ENCODE data around the gene ASAP3. TPM values are rescaled to one million over a fixed set of nuclear protein-coding genes. Genes with fewer than 3 reads are reported as not detected.

The ASAP3 gene
- polyA plus RNA-seq, 1 donor from 2014 or later, result 0.66 TPM

- no peaks in the 10 kb centered on the region for H3K9me3 Mint-ChIP-seq
- H3K4me1 Mint-ChIP-seq, result peaks cover 0 to 1% (median 0%) of the 10 kb centered on the region in 3 donors
- no peak overlapping the region for H3K27ac Mint-ChIP-seq
- H3K27me3 Mint-ChIP-seq, result peaks cover 2% of the 10 kb centered on the region
- no peak overlapping the region for H3K4me3 Mint-ChIP-seq
- no peaks in the 10 kb centered on the region for H3K36me3 Mint-ChIP-seq
Measured at GRCh38 chr1:23400324-23401114, 83.5 kb downstream of the ASAP3 start.

- Mint-ChIP-seq H3K27me3 (peaks cover 2% of the 10 kb centered on the region), H3K4me3 (no peak overlapping the region), H3K4me1 (peaks cover 0 to under 1% (median 0%) of the 10 kb centered on the region in 3 donors), H3K36me3 (no peaks in the 10 kb centered on the region), H3K9me3 (no peaks in the 10 kb centered on the region), H3K27ac (no peak overlapping the region)
Measured at GRCh38 chr1:23399229-23399628, 84.8 kb downstream of the ASAP3 start.

- no peak overlapping the region for H3K27ac Mint-ChIP-seq
- H3K27me3 Mint-ChIP-seq, result peaks cover 2% of the 10 kb centered on the region
- no peaks in the 10 kb centered on the region for H3K36me3 Mint-ChIP-seq
- H3K4me1 Mint-ChIP-seq, result no peaks in the 10 kb centered on the region
- no peak overlapping the region for H3K4me3 Mint-ChIP-seq
- no peaks in the 10 kb centered on the region for H3K9me3 Mint-ChIP-seq
Measured at GRCh38 chr1:23397908-23398307, 86.1 kb downstream of the ASAP3 start.

- H3K9me3 Mint-ChIP-seq, result no peaks in the 10 kb centered on the region
- H3K36me3 Mint-ChIP-seq, result no peaks in the 10 kb centered on the region
- no peaks in the 10 kb centered on the region for H3K4me1 Mint-ChIP-seq
- no peak overlapping the region for H3K4me3 Mint-ChIP-seq
- peaks cover 2% of the 10 kb centered on the region for H3K27me3 Mint-ChIP-seq
- H3K27ac Mint-ChIP-seq, result no peak overlapping the region
Measured at GRCh38 chr1:23396380-23396779, 87.6 kb downstream of the ASAP3 start.

- Mint-ChIP-seq H3K4me1 (no peaks in the 10 kb centered on the region), H3K27ac (no peak overlapping the region), H3K9me3 (no peaks in the 10 kb centered on the region), H3K4me3 (no peak overlapping the region), H3K36me3 (no peaks in the 10 kb centered on the region), H3K27me3 (peaks cover 2% of the 10 kb centered on the region)
Measured at GRCh38 chr1:23395849-23396248, 88.1 kb downstream of the ASAP3 start.

GRCh38 chr1:23395154-23395724, 88.7 kb downstream of the ASAP3 start:
- H3K4me1 Mint-ChIP-seq, result no peaks in the 10 kb centered on the region
- H3K4me3 Mint-ChIP-seq, result no peak overlapping the region
- H3K27me3 Mint-ChIP-seq, result peaks cover 6% of the 10 kb centered on the region
- H3K36me3 Mint-ChIP-seq, result no peaks in the 10 kb centered on the region
- no peaks in the 10 kb centered on the region for H3K9me3 Mint-ChIP-seq
- no peak overlapping the region for H3K27ac Mint-ChIP-seq

- Mint-ChIP-seq H3K4me1 (no peaks in the 10 kb centered on the region), H3K9me3 (no peaks in the 10 kb centered on the region), H3K36me3 (no peaks in the 10 kb centered on the region), H3K4me3 (no peak overlapping the region), H3K27me3 (peaks cover 7% of the 10 kb centered on the region), H3K27ac (no peak overlapping the region)
Measured at GRCh38 chr1:23394684-23395083, 89.3 kb downstream of the ASAP3 start.

- no peaks in the 10 kb centered on the region for H3K4me1 Mint-ChIP-seq
- H3K9me3 Mint-ChIP-seq, result no peaks in the 10 kb centered on the region
- no peaks in the 10 kb centered on the region for H3K36me3 Mint-ChIP-seq
- H3K4me3 Mint-ChIP-seq, result no peak overlapping the region
- peaks cover 7% of the 10 kb centered on the region for H3K27me3 Mint-ChIP-seq
- H3K27ac Mint-ChIP-seq, result no peak overlapping the region
Measured at GRCh38 chr1:23394181-23394580, 89.8 kb downstream of the ASAP3 start.

GRCh38 chr1:23393706-23394105, 90.3 kb downstream of the ASAP3 start:
- no peaks in the 10 kb centered on the region for H3K36me3 Mint-ChIP-seq
- H3K27ac Mint-ChIP-seq, result no peak overlapping the region
- no peaks in the 10 kb centered on the region for H3K9me3 Mint-ChIP-seq
- peaks cover 7% of the 10 kb centered on the region for H3K27me3 Mint-ChIP-seq
- H3K4me3 Mint-ChIP-seq, result no peak overlapping the region
- H3K4me1 Mint-ChIP-seq, result no peaks in the 10 kb centered on the region

- no peak overlapping the region for H3K27ac Mint-ChIP-seq
- H3K36me3 Mint-ChIP-seq, result no peaks in the 10 kb centered on the region
- no peak overlapping the region for H3K4me3 Mint-ChIP-seq
- no peaks in the 10 kb centered on the region for H3K4me1 Mint-ChIP-seq
- H3K27me3 Mint-ChIP-seq, result peaks cover 7% of the 10 kb centered on the region
- peaks cover 0 to under 1% (median 0%) of the 10 kb centered on the region in 3 donors for H3K9me3 Mint-ChIP-seq
Measured at GRCh38 chr1:23392125-23392855, 91.7 kb downstream of the ASAP3 start.

GRCh38 chr1:23389837-23390321, 94.1 kb downstream of the ASAP3 start:
- Mint-ChIP-seq H3K9me3 (peaks cover 0 to 2% (median 0%) of the 10 kb centered on the region in 3 donors), H3K27me3 (peaks cover 5% of the 10 kb centered on the region), H3K27ac (no peak overlapping the region), H3K4me3 (no peak overlapping the region), H3K4me1 (peaks cover 0 to 2% (median 0%) of the 10 kb centered on the region in 3 donors), H3K36me3 (no peaks in the 10 kb centered on the region)

GRCh38 chr1:23387494-23387893, 96.5 kb downstream of the ASAP3 start:
- Mint-ChIP-seq H3K9me3 (peaks cover 0 to 2% (median 0%) of the 10 kb centered on the region in 3 donors), H3K4me1 (peaks cover 0 to 3% (median 0%) of the 10 kb centered on the region in 3 donors), H3K27ac (no peak overlapping the region), H3K27me3 (peaks cover 5% of the 10 kb centered on the region), H3K36me3 (no peaks in the 10 kb centered on the region), H3K4me3 (no peak overlapping the region)

GRCh38 chr1:23385119-23385621, 98.8 kb downstream of the ASAP3 start:
- Mint-ChIP-seq H3K4me1 (peaks cover 7% of the 10 kb centered on the region in 3 donors), H3K36me3 (no peaks in the 10 kb centered on the region), H3K27me3 (peaks cover 2% of the 10 kb centered on the region), H3K4me3 (no peak overlapping the region), H3K27ac (no peak overlapping the region), H3K9me3 (peaks cover 0 to 2% (median 0%) of the 10 kb centered on the region in 3 donors)

GRCh38 chr1:23384312-23385058, 99.5 kb downstream of the ASAP3 start:
- Mint-ChIP-seq H3K27me3 (no peaks in the 10 kb centered on the region), H3K36me3 (no peaks in the 10 kb centered on the region), H3K27ac (no peak overlapping the region), H3K4me1 (peaks cover 7% of the 10 kb centered on the region in 3 donors), H3K9me3 (peaks cover 0 to 2% (median 0%) of the 10 kb centered on the region in 3 donors), H3K4me3 (no peak overlapping the region)
